GM10266 (cell line): ENCODE measurements around the gene OLIG1.

Experiments
- DNase-seq: peaks from one replicate; pipeline ENCODE4 v3.0.0; 2012; ENCODE audit errors: extremely low spot score
- TF ChIP-seq, protein P1 (sequence below): IDR thresholded peaks from 2 replicates; pipeline ENCODE4 v1.5.1; 2012; ENCODE audit warnings: mild to moderate bottlenecking, low read depth; ENCODE audit not compliant: control insufficient read depth, insufficient read depth; ENCODE audit errors: missing control alignments

The OLIG1 gene

GRCh38 chr21:33117101-33117888, 47.4 kb downstream of the OLIG1 start:
- TF ChIP-seq, protein P1, sequence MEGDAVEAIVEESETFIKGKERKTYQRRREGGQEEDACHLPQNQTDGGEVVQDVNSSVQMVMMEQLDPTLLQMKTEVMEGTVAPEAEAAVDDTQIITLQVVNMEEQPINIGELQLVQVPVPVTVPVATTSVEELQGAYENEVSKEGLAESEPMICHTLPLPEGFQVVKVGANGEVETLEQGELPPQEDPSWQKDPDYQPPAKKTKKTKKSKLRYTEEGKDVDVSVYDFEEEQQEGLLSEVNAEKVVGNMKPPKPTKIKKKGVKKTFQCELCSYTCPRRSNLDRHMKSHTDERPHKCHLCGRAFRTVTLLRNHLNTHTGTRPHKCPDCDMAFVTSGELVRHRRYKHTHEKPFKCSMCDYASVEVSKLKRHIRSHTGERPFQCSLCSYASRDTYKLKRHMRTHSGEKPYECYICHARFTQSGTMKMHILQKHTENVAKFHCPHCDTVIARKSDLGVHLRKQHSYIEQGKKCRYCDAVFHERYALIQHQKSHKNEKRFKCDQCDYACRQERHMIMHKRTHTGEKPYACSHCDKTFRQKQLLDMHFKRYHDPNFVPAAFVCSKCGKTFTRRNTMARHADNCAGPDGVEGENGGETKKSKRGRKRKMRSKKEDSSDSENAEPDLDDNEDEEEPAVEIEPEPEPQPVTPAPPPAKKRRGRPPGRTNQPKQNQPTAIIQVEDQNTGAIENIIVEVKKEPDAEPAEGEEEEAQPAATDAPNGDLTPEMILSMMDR, result no peak
- DNase-seq, result no peak
